Activated gamma-delta T cell treated with Interleukin-2 at 50 U/mL for 16 hours (primary cell): ENCODE data around the gene INPP5A.

Source experiments
- DNase-seq: peaks from one replicate; pipeline ENCODE4 v3.0.0-alpha.2; 2020

Gene INPP5A

GRCh38 chr10:132634241-132634946 is 96.8 kb downstream of the INPP5A start:
- no peak for DNase-seq

DNA sequence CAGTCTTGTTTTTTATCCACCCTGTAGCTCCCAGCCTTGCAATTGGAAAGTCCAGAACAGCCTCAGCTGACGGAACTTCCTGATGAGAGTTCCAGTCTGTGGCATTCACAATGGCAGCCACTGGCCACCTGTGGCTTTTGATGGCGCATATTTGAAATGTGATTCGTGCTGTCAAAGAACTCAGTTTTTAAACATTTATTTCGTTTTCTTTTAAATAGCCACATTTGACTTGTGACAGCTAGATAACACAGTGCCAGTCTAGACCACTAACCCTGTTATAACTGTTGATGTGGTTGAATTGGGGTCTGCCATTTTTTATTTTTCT is 97.3 kb downstream of the INPP5A start:
- DNase-seq = no peak

- DNase-seq = no peak
These were observed 98.8 kb downstream of the INPP5A start for GRCh38 chr10:132636358-132636757.

GRCh38 chr10:132637477-132638129 is 100.0 kb downstream of the INPP5A start:
- DNase-seq = no peak

- DNase-seq = no peak
These were observed 100.5 kb downstream of the INPP5A start for GRCh38 chr10:132638130-132638515.

GRCh38 chr10:132639470-132639869 is 101.9 kb downstream of the INPP5A start:
- no peak for DNase-seq

DNA sequence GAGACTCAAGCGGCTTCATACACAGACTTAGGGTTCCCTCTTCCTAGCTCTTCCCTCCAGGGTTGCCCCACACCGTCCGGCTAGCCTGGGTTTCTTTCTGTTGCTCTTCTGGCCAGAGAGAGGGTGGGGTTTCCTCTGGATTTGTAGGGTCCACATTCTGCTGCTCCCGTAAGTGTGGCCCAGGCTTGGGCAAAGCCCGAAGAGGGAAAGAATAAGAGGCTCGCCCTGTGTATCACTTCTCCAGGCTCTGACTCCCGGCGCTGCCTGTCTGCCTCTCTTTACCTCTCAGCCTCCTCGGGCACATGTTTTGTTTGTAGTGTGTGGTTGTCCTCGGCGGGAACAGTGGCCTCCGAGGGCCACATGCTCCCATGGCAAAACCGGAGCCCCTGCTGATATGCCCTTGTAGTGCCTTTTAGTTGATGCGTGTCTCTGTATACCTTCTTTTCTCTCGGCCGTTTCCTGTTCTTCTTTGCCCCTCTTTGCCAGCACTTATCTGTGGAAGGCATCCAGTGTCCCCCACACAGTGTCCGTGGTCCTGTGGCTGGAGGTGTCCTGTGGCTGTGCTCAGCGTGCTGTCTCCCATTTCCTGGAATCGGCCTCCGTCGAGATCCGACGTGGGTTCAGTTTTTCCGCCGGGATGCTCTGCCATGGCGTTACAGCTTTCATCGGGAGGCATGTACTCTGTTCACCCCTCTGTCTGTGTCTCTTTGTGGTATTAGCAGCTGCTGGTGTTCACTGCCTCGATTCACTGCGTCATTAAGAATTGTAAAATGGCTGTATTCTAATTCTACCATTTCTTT is 102.9 kb downstream of the INPP5A start:
- DNase-seq = no peak

DNA sequence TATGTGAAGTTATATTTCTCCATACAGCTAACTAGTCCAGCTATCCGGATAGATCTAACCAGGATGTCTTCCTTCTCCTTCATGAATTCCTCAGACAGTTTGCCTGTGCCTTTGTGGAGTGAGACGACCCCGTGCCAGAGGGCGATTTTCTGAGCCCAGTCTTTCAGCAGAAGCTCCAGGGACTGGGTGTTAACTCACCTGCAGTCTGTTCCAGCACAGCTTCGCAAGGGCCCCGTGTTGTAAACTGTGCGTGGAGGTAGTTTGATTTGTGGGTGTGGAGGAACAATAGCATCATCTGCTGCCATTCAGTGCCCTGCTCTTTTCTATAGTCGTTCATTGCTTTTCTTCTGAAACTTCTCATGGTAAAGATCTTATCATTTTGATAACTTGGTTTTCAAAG is 103.8 kb downstream of the INPP5A start:
- no peak for DNase-seq

DNA sequence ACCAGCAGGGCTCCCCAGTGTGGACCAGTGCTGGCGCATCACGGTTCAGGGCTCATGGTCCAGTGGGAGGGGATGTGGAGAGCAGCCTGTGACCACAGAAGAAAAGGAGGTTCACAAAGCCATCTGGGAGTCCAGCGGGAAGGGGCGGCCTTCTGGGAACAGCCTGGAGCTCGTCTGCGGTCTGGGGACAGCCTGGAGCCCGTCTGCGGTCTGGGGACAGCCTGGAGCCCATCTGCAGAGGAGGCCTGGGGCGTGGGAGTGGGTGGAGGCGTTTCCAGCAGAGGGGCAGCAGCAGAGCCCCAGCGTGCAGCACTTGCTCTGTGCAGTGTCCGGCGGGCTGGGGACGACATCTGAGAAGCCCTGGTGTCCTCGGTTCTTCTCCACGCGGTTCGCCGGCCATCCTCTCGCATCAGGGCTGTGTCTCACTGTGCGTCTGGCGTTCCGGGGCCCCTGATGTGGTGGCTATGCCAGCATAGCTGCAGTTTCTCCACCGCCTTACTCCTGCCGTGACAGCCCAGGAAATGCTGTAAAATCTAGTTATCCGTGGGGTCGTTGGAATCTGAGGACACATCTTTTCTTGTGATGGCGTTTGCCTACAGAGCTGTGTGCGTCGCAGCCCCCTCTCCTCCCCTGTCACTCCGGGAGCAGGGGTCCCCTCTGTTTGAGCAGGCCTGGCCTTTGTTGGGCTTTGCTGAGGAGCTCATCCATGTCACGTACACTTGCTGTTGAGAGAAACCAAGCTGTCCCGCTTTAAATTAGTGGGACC is 104.6 kb downstream of the INPP5A start:
- DNase-seq = no peak

GRCh38 chr10:132642732-132643008 is 105.1 kb downstream of the INPP5A start:
- no peak for DNase-seq

- no peak for DNase-seq
These were observed 106.3 kb downstream of the INPP5A start for GRCh38 chr10:132643709-132644526.

DNA sequence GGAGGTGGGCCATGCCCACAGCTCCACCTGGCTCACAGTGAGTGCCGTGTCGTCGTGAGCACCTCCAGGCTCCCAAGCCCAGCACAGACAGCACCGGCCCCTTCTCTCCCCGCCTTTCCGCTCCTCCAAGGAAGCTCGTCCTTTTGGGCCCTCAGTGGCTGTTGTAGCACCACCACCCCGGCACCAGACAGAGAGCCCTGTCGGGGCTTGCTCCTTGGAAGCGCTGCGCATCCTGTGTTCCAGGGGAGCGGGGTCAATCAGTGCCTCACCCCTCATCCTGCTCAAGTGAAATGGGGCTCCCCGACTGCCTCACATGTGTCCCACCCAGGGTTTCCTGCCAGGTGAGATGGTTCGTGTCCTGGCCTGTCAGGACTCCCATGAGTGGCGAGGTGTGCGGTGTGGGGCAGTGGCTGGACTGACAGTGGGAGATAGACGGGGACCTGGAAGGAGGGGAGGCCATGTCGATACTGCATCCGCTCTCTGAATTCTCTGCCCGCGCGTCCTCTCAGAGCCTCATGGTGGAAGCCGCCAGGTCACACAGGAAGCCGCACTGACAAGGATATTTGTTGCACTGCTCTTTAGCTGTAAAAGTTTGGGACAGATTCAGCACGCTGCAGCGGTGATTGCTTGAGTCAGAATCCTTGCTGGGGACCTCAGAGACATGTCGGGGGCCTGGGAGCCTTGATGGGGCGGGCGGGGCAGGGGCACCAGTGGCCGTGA is 107.1 kb downstream of the INPP5A start:
- no peak for DNase-seq

DNA sequence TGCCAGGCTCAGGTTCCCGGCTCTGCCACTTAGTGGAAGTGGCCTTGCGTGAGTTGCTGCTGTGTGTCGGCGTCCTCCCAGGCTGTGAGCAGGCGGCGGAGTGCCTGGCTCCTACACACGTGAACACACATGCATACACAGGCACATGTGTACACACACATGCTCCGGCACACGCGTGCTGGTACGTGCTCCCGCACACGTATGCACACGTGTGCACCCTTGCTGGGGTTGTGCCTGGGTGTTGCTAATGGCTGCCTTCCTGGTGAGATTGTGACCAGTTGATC is 107.6 kb downstream of the INPP5A start:
- no peak for DNase-seq

- DNase-seq = no peak
These were observed 108.2 kb downstream of the INPP5A start for GRCh38 chr10:132645630-132646442.

- no peak for DNase-seq
These were observed 109.0 kb downstream of the INPP5A start for GRCh38 chr10:132646443-132647097.

DNA sequence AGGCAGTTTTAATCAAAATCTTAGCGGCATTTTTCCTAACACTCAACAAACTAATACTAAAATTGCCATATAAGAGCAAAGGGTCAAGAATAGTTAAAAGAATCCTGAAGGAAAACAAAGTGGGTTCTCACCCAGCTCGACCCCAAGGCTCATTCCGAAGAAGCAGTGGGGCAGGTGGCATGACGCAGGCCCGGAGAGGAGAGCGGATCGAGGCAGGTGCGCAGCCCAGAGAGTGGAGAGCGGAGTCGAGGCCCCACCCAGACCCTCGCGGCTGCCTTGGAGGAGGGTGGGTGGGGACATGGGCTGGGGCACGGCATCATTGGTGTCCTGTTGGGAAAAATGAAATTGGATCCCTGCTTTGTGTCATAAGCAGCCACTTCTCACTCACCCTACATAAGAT is 109.8 kb downstream of the INPP5A start:
- DNase-seq = no peak

GRCh38 chr10:132648072-132648850 is 110.7 kb downstream of the INPP5A start:
- DNase-seq = no peak

- DNase-seq = no peak
These were observed 111.4 kb downstream of the INPP5A start for GRCh38 chr10:132648851-132649528.

DNA sequence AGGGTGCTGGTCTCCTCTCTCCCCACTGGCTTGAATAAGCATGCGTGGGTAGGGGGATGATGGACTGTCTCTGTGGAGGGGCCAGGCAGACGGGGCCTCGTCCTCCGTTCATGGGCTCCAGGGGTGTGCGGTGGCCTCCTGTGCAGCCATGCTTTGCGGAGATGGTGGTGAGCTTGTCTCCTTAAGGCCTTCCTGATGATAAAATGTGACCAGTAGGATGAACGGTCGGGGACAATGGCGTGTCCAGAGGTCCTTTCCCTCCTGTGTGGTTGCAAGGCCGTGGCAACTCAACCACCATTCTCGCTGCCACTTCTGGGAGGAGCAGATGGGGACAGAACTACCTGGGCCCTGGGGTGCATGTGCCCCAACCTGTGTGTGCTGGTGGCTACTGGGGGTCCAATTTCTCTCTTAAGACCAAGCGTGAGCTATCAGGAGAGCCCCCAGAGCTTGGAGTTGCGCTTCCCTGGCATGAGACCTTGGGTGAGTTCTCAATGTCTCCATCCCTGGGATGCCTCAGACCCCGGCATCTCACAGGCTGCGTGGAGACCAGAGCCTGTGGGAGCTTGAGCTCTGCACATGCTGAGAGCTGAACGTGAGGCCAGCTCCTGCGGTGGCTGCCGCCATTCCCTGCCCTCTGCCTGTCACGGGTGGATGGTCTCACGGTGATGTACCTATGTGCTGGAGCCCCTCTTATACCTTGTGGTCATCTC is 112.2 kb downstream of the INPP5A start:
- no peak for DNase-seq
